SKM-1 (cell line): ENCODE data around the gene SLC16A13.

ENCODE experiments used
- DNase-seq: peaks from one replicate; lab custom pipeline; 2025; ENCODE audit not compliant: unreplicated experiment; lab: John Stamatoyannopoulos, UW

SLC16A13 gene

DNA sequence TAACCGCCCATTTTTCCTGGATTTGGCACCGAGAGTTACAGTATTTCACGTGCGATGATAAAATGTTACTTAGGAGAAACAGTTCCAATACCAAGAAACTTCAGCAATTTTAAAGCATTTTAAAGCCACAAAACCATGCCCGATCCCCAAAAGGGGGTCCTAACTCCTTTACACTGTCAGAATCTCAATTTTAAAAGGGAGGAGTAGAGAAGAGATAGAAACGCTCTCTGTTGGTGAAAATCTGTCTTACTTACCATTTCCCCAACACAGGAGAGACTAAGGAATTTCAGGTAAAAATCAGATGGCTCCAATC, 23.9 kb upstream of the SLC16A13 start:
- DNase-seq, result no peak

DNA sequence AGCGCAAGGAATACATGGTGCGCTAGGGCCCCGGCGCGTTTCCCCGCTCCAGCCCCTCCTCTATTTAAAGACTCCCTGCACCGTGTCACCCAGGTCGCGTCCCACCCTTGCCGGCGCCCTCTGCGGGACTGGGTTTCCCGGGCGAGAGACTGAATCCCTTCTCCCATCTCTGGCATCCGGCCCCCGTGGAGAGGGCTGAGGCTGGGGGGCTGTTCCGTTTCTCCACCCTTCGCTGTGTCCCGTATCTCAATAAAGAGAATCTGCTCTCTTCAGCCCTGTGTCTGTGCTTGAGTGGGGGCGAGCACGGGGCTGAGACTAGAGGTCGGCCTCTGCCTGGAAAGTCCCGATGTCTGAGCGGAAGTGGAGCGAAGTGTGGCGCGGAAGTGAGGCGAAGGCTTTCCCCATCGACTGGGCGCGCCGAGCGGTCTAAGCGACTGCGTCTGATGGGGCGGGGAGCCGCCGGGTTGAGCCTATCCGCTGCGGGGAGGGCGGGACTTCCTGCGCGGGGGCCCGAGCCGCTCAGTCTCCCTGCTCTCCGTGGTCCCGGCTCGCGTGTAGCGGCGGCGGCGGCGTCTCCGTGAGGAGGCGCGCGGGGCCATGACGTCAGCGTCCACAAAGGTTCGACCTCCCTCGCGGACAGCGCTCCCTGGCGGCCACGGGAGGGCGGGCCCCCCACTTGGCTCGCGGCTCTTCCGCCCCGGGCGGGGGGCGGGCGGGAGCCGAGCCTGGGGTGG, 21.4 kb upstream of the SLC16A13 start:
- DNase-seq, result peak; percentile 65

DNA sequence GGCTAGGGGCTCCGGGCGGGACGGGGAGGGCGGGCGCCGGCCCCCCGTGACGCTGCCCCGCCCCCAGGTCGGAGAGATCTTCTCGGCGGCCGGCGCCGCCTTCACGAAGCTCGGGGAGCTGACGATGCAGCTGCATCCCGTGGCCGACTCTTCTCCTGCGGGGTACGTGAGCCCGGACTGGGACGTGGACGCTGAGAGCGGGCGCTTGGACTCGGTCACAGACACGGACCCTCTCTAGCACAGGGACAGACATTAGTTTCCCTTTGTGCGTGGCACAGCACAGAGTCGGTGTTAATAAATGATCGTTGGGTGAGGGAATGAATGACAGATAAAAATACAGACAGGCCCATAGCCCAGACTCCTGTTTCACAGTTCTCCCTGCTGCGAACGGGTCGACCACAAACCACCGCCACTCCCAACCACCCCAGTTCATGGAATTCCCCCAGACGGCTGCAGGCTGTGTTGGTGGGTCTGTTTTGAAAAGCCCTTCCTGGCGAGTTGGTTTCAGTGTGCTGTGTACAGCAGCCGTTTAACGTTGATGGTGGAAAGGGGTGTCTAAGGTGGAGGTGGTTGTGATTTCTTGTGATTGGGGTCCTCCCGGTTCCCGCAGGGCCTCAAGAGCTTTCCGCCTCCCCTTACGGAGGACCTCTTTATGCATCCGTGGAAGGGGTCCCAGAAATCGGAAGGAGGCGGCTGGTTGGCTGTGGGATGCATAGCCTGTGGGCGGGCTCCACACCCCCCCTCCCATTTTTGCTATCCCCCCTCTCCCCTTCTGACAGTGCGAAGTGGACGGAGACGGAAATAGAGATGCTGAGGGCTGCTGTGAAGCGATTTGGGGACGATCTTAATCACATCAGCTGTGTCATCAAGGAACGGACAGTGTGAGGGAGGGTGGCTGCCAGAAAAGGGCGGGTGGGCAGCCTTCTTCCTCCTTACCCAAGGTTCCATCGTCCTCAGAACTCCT, 20.5 kb upstream of the SLC16A13 start:
- DNase-seq, result no peak

DNA sequence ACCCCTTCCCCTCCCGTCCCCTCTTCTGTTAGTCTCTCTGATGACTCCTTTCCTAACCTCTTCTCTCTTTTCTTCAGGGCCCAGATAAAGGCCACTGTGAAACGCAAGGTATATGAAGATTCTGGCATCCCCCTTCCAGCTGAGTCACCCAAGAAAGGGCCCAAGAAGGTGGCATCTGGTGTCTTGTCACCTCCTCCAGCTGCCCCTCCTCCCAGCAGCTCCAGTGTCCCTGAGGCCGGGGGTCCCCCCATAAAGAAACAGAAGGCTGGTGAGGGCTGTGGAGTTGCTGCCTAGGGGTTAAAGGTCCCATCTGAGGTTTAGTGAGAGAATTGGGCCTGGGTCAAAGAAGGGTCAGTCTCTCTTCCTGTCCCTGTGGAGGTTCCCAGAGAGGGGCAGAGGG, 19.4 kb upstream of the SLC16A13 start:
- DNase-seq, result no peak

DNA sequence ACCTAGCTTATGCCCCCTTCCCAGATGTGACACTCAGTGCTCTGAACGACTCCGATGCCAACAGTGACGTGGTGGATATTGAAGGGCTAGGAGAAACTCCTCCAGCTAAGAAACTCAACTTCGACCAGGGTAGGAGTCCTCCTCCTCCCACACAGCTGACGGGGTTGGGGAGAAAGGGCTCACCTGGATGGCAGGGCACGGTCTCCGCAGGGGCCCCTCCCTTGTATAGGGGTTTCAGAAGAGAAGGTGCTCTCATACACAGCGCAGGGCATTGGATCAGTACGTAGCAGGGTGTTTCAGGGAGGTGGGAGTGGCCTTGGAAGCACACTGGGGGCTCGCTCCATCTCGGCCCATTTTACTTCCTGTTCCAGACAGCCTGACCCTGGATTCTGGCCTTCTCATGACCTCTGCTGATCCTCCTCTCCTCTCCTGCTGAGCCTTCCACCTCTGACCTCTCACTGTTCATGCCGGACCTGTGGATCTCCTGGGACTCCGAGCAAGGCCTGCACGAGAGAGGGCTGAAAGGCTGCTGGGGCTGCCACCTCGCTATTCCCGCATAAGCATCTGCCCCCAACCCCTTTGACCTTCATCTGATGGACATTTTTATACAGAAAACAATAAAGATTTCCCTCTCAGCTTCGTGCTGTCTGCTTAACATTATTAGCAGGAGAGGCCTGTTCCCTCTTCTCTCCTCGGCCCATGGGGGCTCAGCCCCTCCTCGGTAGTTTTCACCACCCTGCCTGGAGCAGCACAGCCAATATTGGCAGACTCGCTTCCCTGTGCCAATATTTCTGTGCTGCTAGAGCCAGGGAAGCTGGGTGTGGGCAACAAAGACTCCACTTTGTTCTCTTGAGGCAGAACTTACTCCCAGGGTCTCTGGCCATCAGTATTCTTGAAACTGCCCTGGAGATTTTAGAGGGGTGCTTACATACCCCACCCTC, 18.7 kb upstream of the SLC16A13 start:
- DNase-seq, result no peak

DNA sequence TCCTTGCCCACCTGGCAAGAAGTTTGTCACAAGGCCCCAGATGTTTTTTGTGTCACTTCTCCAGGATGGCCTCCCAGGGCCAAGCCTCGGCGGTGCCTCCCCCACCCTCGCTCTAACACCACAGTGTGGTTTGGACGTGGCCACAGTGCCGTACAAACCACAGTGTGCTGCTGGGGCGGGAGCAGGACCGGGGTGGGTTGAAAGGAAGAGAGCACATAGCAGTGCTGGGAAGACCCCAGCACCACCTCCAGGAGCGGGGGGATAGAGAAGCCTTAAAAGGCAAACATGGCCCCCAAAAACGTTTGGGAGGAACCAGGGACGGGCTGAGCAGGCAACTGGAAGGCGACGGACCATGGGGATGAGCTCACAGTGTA, 18.0 kb upstream of the SLC16A13 start:
- DNase-seq, result no peak

DNA sequence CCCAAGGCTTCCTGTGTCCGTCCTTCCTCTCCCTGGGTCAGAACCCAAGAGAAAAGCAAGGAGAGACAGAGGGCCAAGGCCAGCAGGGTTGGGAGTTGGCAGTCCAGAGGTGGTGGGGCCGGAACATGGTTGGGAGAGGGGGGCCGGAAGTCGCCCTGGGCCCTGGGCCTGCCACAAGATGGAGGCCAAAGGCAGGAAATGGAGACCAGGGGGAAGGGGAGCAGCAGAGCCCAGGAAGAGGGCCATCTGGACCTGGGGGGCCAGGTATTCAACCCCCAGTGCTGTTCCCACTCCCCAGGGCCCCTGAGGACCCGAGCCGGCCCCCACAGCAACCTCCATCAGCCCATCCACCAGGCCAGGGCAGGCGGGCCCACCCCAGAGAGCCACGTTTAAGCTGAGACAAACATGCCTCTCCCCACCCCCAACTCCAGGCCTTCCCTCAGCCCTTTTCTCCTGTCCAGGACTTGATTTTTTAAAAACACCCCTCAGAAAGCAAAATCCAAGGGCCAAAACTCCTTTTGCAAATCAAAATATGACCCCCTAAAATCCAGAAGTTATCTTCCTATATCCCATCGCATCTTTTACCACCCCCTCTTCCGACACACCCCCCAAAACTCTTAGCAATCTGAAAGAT, 17.4 kb upstream of the SLC16A13 start:
- DNase-seq, result no peak

DNA sequence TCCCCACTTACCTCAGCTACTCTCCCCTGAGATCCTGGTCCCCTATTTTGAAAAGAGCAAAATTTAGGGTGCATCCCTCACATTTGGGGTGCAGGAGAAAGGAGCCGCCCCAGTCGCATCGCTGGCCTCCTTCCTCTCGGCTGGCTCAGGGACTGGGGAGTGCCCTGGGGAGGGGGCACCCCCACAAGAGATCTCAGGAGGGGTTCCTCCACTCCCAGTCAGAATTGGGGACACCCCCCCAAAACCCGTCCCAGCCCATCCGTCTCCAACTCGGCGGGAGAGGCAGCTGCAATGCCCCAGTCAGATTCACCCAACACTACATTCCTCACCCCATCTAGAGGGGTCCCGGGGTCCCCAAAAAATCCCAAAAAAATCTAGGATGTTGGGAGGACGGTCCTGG, 16.4 kb upstream of the SLC16A13 start:
- no peak for DNase-seq

DNA sequence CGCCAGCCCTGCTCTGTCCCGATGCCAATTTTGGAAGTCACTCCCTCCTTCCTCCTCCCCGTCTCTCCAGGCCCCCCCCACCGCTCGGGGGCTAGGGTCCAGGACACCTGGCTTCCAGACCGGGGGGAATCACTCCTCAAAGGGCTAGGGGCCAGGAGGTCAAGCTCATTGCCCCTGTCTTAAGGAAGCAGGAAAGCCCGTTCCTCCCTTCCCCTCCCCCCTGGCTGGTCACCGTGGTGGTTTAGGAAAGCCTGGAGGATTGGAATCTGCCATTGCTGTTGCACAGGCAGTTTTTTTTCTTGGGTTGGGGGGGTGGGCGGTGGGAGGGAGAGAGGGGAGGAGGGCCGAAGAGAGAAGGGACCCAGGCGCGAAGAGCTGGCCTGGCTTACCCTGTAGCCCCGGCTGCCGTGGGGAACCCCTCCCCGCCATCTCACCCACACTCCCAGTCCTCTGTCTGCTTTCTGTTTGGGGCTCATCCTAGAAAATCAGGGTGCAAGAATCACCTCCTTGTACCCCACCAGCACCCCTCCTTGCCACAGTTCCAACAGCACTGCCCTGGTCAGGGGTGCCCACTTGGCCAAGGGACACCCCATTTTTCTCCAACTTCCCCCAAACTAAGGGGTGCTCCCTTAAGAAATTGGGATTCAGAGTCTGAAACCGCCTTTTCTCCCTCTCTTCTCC, 15.8 kb upstream of the SLC16A13 start:
- no peak for DNase-seq

DNA sequence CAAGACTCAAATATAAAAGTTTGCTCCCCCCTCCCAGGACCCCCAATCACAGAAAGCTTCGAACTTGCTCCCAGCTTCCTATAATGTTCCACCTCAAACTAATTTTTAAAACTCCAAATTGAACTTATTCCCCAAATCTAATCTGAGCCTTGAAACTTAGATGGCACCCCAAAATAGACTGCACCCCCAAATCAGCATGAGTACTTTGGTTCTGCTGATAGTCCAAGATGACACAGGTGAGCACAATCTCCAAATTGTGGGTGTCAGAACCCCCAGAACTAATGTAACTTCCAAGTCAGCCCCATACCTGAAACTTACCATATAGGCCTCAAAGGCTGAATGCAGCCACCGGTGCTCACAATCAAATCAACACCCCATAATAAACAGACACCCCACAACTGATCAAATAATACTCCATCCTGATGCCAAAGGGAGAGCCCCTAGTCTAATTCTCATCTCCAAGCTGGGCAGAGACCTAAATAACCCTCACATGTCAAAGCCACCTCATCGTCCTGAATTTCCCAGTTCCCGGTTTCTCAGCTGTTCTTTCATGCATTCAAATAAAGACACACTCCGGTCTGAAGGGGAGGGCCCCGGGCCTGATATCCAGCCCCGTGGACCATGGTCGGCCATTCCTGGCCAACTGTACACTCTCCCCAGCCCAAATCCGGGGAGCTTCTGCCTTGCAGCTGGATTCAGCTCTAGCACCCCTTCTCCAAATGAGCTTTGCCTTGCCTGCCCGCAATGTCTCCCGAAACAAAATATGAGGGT, 14.7 kb upstream of the SLC16A13 start:
- DNase-seq, result no peak

DNA sequence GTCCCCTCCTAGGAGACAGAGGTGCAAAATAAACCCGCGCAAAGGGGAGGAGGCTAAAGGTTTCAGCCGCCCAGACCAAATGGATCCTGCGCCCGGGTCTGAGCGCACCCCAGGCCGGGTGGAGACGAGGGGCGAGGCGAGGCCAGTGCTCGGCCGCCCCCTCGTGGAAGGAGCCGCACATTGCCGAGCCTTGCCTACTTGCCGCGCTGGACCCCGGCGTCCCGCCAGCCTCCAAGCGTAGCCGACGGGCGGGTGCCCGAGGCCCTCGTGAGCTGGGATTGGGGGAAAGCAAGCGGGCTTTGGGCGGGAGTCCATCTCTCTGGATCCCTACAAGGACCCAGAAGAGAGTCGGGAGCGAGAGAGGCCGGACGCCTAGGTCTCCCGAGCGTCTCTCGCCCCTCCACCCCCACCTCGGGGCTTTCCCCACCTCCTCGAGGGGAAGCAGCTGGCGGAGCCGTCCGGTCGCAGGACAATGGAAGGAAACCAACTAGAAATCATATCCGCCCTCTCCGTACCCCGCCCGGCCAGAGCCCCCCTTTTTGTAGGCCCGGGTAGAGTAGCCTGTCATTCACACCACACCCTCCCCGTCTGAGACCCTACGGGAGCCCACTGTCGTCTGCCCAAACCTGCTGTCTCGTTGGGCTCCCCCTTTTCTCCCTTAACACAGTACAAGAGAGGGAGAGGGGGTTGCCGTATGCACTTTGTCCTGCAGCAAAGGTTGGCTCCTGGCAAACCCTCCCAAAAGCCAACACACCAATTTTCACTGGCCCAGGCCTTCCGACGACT, 13.6 kb upstream of the SLC16A13 start:
- no peak for DNase-seq

DNA sequence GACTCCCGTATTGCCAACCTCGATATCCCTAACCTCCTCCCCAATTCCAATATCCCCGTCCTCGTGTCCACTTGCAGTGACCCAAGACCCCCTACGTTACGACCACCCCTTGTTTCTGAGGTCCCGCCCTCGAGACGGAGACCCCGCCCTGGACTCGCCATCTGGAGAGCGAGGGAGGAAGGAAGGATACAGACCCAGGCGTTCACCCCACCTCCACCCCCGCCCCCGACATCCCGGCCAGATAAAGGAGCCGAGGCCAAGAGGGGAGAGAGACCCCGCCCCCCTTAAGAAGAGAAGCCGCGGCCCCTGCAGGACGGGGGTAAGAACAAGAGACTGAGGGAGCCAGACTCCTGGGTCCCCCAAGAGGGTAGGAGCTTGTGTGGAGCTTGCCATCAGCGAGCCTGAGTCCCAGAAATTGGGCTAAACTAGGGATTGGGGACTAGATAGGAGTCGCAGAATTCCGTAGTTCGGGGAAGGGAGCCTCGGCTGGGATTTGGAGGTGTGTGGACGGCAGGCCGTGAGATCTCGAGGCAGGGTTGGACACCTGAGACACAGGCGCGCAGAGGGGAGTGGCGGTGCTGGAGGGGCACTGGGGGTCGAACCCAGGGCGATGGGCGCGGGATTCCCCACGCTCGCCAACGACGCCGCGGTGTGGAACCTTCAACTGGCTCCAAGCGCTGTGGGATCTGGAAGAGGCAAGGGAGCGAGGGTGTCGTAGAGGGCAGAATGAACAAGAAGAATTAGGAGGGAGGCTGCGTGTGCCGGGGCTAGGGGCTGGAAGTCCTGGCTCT, 12.8 kb upstream of the SLC16A13 start, which contains the start of gene BCL6B:
Gene BCL6B, plus strand, starts transcription at position 270 of the 791 bp plus-strand sequence. CDS start 622 bp downstream, outside the sequence.
- DNase-seq, result no peak

DNA sequence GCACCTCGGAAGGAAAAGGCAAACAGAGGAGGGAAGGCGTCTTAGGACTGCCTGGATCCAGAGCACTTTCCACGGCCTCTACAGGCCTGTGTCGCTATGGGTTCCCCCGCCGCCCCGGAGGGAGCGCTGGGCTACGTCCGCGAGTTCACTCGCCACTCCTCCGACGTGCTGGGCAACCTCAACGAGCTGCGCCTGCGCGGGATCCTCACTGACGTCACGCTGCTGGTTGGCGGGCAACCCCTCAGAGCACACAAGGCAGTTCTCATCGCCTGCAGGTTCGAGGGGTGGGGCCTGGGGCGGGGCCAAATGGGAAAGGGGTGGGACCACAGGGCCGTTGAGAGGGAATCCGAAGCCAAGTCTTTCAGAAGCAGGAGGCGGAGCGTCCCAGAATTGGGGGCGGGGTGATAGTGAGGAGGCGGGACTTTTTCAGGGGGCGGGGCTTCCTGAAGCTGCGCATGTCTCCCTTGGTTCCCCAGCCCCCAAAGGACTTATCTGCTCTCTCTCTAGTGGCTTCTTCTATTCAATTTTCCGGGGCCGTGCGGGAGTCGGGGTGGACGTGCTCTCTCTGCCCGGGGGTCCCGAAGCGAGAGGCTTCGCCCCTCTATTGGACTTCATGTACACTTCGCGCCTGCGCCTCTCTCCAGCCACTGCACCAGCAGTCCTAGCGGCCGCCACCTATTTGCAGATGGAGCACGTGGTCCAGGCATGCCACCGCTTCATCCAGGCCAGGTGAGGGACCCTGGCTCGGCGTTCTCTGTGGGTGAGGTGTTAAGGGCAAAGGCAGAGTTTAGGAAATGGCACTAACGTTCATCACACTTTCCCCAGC, 12.0 kb upstream of the SLC16A13 start:
- DNase-seq, result no peak

DNA sequence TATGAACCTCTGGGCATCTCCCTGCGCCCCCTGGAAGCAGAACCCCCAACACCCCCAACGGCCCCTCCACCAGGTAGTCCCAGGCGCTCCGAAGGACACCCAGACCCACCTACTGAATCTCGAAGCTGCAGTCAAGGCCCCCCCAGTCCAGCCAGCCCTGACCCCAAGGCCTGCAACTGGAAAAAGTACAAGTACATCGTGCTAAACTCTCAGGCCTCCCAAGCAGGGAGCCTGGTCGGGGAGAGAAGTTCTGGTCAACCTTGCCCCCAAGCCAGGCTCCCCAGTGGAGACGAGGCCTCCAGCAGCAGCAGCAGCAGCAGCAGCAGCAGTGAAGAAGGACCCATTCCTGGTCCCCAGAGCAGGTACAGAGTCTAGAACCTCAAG, 11.4 kb upstream of the SLC16A13 start:
- DNase-seq, result no peak

DNA sequence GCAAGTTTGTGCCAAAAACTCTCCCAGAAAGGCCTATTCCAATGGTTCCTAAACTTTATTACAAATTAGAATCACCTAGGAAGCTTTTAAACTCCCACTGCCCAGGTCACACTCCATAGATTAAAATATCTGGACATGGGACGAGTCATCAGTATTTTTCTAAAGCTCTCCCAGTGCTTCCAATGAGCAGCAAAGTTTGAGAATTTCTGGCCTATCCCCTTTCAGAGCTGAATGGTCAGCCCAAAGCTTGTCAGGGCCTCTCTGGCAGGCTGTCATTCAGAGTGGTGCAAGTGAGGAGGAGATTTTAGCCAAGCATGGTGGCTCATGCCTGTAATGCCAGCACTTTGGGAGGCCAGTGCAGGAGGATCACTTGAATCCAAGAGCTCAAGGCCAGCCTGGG, 10.6 kb upstream of the SLC16A13 start:
- no peak for DNase-seq

DNA sequence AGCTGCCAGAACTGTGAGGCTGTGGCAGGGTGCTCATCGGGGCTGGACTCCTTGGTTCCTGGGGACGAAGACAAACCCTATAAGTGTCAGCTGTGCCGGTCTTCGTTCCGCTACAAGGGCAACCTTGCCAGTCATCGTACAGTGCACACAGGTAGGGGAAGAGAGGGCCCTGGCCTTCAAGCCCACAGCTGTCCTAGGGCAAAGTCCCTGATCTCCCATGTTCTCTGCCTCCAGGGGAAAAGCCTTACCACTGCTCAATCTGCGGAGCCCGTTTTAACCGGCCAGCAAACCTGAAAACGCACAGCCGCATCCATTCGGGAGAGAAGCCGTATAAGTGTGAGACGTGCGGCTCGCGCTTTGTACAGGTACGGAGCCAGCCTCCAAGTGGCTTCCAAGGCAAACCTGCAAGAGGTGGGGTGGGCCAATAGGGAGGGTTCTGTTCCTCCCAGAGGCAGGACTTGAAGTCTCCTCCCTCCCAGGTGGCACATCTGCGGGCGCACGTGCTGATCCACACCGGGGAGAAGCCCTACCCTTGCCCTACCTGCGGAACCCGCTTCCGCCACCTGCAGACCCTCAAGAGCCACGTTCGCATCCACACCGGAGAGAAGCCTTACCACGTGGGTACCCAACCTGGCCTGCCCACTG, 9.2 kb upstream of the SLC16A13 start:
- DNase-seq, result no peak

DNA sequence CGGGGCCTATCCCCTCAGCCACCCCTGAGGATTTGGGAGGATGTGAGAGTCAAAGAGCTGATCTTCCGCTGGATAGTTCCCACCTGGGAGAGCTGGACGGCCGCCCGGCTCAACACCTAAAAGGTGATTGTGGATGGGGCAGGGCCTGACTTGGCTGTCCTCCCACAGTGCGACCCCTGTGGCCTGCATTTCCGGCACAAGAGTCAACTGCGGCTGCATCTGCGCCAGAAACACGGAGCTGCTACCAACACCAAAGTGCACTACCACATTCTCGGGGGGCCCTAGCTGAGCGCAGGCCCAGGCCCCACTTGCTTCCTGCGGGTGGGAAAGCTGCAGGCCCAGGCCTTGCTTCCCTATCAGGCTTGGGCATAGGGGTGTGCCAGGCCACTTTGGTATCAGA, 8.5 kb upstream of the SLC16A13 start:
- DNase-seq, result no peak
